HuH-7 (cell line): ENCODE data around the gene MRPL18.

Source experiments
- DNase-seq: peaks from one replicate; pipeline ENCODE4 v3.0.0; 2011; ENCODE audit warnings: low spot score

Gene MRPL18

DNA sequence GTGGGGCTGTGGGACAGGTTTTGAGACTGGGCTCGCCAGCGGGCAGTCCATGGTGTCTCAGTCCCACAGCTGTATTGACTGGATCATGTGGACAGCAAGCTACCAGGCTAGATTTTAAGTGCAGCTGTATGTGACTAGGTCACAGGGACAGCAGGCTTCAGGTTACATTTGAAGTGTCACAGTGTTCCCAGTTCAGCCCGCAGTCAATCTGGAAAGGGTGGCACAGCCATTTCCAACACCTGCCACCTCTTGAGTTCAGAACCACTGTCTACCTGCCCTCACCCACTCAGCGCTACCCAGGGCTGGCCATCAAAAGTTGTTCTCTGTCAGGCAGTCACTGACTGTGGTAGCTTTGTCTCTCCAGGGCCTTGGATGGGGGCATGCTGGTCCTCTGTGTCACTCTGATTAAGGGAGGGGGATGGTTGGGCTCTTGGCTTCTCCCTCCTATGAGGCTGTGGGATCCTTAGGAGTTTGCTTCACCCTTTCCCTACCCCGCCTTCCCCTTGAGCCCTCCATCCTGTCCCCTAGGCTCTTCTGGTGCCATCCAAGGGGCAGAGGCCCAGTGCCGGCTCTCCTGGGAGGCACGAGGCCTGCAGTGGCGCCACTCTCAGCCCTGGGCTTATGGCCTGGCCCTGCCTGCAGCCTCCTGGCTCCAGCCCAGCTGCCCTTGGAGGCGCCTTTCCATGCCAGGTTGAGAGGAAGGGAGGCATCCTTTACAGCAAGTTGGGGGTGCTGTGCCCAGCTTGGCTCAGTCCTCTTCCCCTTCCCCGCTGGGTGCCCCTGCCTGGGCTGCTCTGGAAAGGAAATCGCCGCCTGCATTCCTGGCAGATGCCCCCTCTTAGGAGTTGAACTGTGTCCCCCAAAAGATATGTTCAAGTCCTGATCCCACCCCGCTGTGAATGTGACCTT is 54.7 kb downstream of the MRPL18 start:
- DNase-seq: no peak
